Liver (tissue), 9 donors: ENCODE results near the gene SLC7A11. TPM values are rescaled to one million over a fixed set of nuclear protein-coding genes. Genes with fewer than 3 reads are reported as not detected.

Experiments used
- DNase-seq: peaks from one replicate; pipeline ENCODE4 v3.0.0-alpha.2; 2017; ENCODE audit warnings: low spot score
- H3K27ac ChIP-seq, 2 donors: one replicate each; pipeline ENCODE4 v1.7.0; 2013; ENCODE audit warnings: inconsistent platforms in 2 of 2, low read length in 2 of 2, control low read depth in 1 of 2, low read depth in 1 of 2, mild to moderate bottlenecking in 1 of 2
- H3K27me3 ChIP-seq, 4 donors: one replicate each; pipeline versions ENCODE4 v1.6.1 to v1.7.0; 2013; ENCODE audit warnings: low read length in 3 of 4, inconsistent platforms in 1 of 4, mild to moderate bottlenecking in 1 of 4, moderate library complexity in 1 of 4; ENCODE audit not compliant: control insufficient read depth in 4 of 4, insufficient read depth in 4 of 4
- H3K36me3 ChIP-seq, 4 donors: one replicate each; pipeline versions ENCODE4 v1.6.1 to v1.7.0; 2013; ENCODE audit warnings: low read length in 3 of 4, mild to moderate bottlenecking in 3 of 4, low read depth in 1 of 4, moderate library complexity in 1 of 4; ENCODE audit not compliant: control insufficient read depth in 4 of 4, insufficient read depth in 3 of 4
- H3K4me1 ChIP-seq, 4 donors: one replicate each; pipeline versions ENCODE4 v1.6.1 to v1.7.0; 2013; ENCODE audit warnings: low read length in 3 of 4, mild to moderate bottlenecking in 3 of 4, moderate library complexity in 1 of 4; ENCODE audit not compliant: control insufficient read depth in 4 of 4, insufficient read depth in 4 of 4
- H3K4me3 ChIP-seq, 3 donors: one replicate each; pipeline versions ENCODE4 v1.6.1 to v1.7.0; 2013; ENCODE audit warnings: low read length in 3 of 3, control low read depth in 1 of 3, low read depth in 1 of 3, mild to moderate bottlenecking in 1 of 3
- H3K9ac ChIP-seq, 2 donors: one replicate each; pipeline ENCODE4 v1.7.0; 2013; ENCODE audit warnings: low read length in 2 of 2, mild to moderate bottlenecking in 2 of 2, moderate library complexity in 2 of 2, control low read depth in 1 of 2, low read depth in 1 of 2
- H3K9me3 ChIP-seq, 4 donors: one replicate each; pipeline versions ENCODE4 v1.6.1 to v1.7.0; 2013; ENCODE audit warnings: low read length in 3 of 4; ENCODE audit not compliant: control insufficient read depth in 4 of 4
- EGR1 ChIP-seq, 2 donors: IDR thresholded peaks; 2 replicates each; pipeline ENCODE4 v1.6.1; 2016 to 2018; ENCODE audit warnings: antibody characterized with exemption in 2 of 2, low read depth in 2 of 2
- FOXA1 ChIP-seq: IDR thresholded peaks from 2 replicates; pipeline ENCODE4 v1.6.1; 2016; ENCODE audit warnings: antibody characterized with exemption
- FOXA2 ChIP-seq: IDR thresholded peaks from 2 replicates; pipeline ENCODE4 v1.6.1; 2016; ENCODE audit warnings: antibody characterized with exemption
- GABPA ChIP-seq, 2 donors: IDR thresholded peaks in 1 of 2; conservative IDR thresholded peaks in 1 of 2; 2 replicates each; pipeline ENCODE4 v1.6.1; 2016; ENCODE audit warnings: antibody characterized with exemption in 2 of 2, mild to moderate bottlenecking in 1 of 2, moderate library complexity in 1 of 2
- HNF4A ChIP-seq, 2 donors: conservative IDR thresholded peaks; 2 replicates each; pipeline ENCODE4 v1.6.1; 2016; ENCODE audit warnings: antibody characterized with exemption in 2 of 2, mild to moderate bottlenecking in 2 of 2
- HNF4G ChIP-seq: IDR thresholded peaks from 2 replicates; pipeline ENCODE4 v1.6.1; 2016; ENCODE audit warnings: antibody characterized with exemption
- JUND ChIP-seq, 2 donors: IDR thresholded peaks; 2 replicates each; pipeline ENCODE4 v1.6.1; 2016; ENCODE audit warnings: antibody characterized with exemption in 2 of 2
- NR2F2 ChIP-seq: IDR thresholded peaks from 2 replicates; pipeline ENCODE4 v1.6.1; 2016; ENCODE audit warnings: antibody characterized with exemption
- RAD21 ChIP-seq, 2 donors: IDR thresholded peaks; 2 replicates each; pipeline ENCODE4 v1.6.1; 2016; ENCODE audit warnings: antibody characterized with exemption in 2 of 2, mild to moderate bottlenecking in 2 of 2
- RXRA ChIP-seq, 2 donors: IDR thresholded peaks; 2 replicates each; pipeline ENCODE4 v1.6.1; 2017 to 2018; ENCODE audit warnings: antibody characterized with exemption in 2 of 2, mild to moderate bottlenecking in 1 of 2
- SP1 ChIP-seq: IDR thresholded peaks from 2 replicates; pipeline ENCODE4 v1.6.1; 2018; ENCODE audit warnings: antibody characterized with exemption, mild to moderate bottlenecking
- TAF1 ChIP-seq: conservative IDR thresholded peaks from 2 replicates; pipeline ENCODE4 v1.6.1; 2016; ENCODE audit warnings: antibody characterized with exemption, mild to moderate bottlenecking
- YY1 ChIP-seq: IDR thresholded peaks from 2 replicates; pipeline ENCODE4 v1.6.1; 2016; ENCODE audit warnings: antibody characterized with exemption, mild to moderate bottlenecking
- WGBS: extraction: QIAGEN DNeasy Blood & Tissue Kit; methylation state at CpG from one replicate; pipeline ENCODE4 v1.1.7; 2013; 5-methylcytosine and 5-hydroxymethylcytosine counted together
- polyA plus RNA-seq, 2 donors: library from polyadenylated mRNA; stranded (reverse) in 1 of 2; unstranded in 1 of 2; fragments of 200-250 nt in 1 of 2; fragments of >200 nt in 1 of 2; fragmentation: Nextera tagmentation in 1 of 2; extraction: Ambion mirVana in 1 of 2; gene quantifications; one replicate each; pipeline versions ENCODE4 v1.2.1 to v1.2.3, GENCODE V29; 2013 to 2015
- total RNA-seq, 2 donors: library from RNA; depleted of rRNA; stranded (reverse); fragments of >200 nt; gene quantifications; one replicate each; pipeline ENCODE4 v1.2.3, GENCODE V29; 2014
- TF ChIP-seq, protein P1 (sequence below): IDR thresholded peaks from 2 replicates; pipeline ENCODE4 v1.6.1; 2016; ENCODE audit warnings: antibody characterized with exemption
- TF ChIP-seq, protein P2 (sequence below): fragments of 150-350 bp; IDR thresholded peaks from 2 replicates; pipeline ENCODE4 v1.5.1; 2017; ENCODE audit warnings: improper control_type of control experiment, low read depth, low read length; ENCODE audit not compliant: missing input control
- TF ChIP-seq, protein P3 (sequence below): IDR thresholded peaks from 2 replicates; pipeline ENCODE4 v1.6.1; 2016; ENCODE audit warnings: antibody characterized with exemption
- TF ChIP-seq, protein P4 (sequence below): IDR thresholded peaks from 2 replicates; pipeline ENCODE4 v1.6.1; 2016; ENCODE audit warnings: antibody characterized with exemption
- TF ChIP-seq, protein P5 (sequence below): IDR thresholded peaks from 2 replicates; pipeline ENCODE4 v1.6.1; 2016; ENCODE audit warnings: antibody characterized with exemption, mild to moderate bottlenecking
- donor health status: healthy.
- donor health status: healthy.
- donor health status: healthy.
- donor health status: healthy.
- donor health status: healthy.

Gene SLC7A11
- total and polyA plus RNA-seq, 4 donors, result 0.02 to 1.9 (median 0.29) TPM

DNA sequence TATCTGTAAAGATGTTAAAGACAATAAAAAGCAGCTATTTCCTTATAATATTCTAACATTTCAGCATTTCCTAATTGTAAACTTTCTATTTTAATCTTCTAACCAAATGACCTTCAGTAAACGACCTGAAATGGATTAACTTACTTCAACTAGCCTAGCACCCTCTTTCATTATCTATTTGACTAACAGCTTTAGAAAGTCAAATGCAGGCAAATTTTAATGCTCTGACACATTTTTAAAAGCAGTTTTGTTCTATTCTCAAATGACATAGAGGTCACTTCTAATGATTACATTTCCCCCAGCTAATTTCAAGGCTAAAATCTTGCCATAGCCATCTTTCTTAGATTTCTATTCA lies 41.9 kb downstream of the SLC7A11 start:
- TF ChIP-seq GABPA (IDR thresholded peaks at IDR 0.05 in 1 of 2, conservative IDR thresholded peaks at IDR 0.05 in 1 of 2) (no peak), NR2F2 (no peak), HNF4A (conservative IDR thresholded peaks at IDR 0.05) (no peak), FOXA2 (no peak), SP1 (no peak), TAF1 (no peak), YY1 (no peak)
- TF ChIP-seq, protein P1, sequence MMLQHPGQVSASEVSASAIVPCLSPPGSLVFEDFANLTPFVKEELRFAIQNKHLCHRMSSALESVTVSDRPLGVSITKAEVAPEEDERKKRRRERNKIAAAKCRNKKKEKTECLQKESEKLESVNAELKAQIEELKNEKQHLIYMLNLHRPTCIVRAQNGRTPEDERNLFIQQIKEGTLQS, result no peak
- TF ChIP-seq, protein P2, sequence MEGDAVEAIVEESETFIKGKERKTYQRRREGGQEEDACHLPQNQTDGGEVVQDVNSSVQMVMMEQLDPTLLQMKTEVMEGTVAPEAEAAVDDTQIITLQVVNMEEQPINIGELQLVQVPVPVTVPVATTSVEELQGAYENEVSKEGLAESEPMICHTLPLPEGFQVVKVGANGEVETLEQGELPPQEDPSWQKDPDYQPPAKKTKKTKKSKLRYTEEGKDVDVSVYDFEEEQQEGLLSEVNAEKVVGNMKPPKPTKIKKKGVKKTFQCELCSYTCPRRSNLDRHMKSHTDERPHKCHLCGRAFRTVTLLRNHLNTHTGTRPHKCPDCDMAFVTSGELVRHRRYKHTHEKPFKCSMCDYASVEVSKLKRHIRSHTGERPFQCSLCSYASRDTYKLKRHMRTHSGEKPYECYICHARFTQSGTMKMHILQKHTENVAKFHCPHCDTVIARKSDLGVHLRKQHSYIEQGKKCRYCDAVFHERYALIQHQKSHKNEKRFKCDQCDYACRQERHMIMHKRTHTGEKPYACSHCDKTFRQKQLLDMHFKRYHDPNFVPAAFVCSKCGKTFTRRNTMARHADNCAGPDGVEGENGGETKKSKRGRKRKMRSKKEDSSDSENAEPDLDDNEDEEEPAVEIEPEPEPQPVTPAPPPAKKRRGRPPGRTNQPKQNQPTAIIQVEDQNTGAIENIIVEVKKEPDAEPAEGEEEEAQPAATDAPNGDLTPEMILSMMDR, result no peak
- TF ChIP-seq, protein P3, sequence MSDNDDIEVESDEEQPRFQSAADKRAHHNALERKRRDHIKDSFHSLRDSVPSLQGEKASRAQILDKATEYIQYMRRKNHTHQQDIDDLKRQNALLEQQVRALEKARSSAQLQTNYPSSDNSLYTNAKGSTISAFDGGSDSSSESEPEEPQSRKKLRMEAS, result no peak
- no peak for DNase-seq
- no peak overlapping the region for H3K4me3 ChIP-seq
- 30% methylated on average over 1 of the region's 1 CpG for WGBS
- no peaks in the 10 kb centered on the region for H3K27me3 ChIP-seq
- no peaks in the 10 kb centered on the region for H3K9me3 ChIP-seq
- no peak overlapping the region for H3K27ac ChIP-seq
- no peak overlapping the region for H3K9ac ChIP-seq
- peaks cover 0 to 3% (median under 1%) of the 10 kb centered on the region in 4 donors for H3K4me1 ChIP-seq
- no peaks in the 10 kb centered on the region for H3K36me3 ChIP-seq

DNA sequence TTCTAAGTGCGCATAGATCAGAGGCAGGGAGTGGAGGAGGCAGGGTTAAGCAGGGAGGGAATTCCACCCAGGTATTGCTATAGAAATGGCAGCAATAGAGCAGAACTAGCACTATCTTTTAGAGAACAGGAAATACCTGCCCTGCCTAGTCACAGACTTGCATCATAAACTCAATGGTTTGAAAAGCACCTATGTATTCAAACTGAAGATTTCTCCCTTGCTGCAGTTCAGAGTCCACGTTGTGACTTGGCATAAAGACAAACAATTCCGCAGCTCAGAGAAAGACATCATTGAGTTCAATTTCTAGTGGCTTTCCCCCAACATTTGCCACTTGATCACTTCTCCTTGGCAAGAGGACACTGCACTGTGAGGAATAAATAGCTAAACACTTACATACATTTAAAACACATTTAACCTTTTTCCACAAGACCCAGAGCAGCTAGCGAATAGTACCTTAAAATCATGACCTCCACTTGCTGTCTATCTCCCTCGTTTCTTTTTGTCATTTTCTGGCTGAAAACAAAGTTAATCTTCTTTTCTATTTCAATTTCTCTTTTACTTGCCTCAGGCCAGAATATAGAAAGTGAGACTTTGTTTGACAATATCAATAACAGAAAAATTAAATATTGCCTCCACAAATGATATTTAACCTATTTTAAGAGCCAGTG lies 42.4 kb downstream of the SLC7A11 start:
- H3K4me3 ChIP-seq, result no peak overlapping the region
- H3K9ac ChIP-seq, result no peak overlapping the region
- no peak for DNase-seq
- no peaks in the 10 kb centered on the region for H3K27me3 ChIP-seq
- TF ChIP-seq RXRA (IDR thresholded peaks at IDR 0.05) (peak; percentile 12 to 25), GABPA (IDR thresholded peaks at IDR 0.05 in 1 of 2, conservative IDR thresholded peaks at IDR 0.05 in 1 of 2) (peak in 1 of 2 donors; percentile 19), SP1 (peak; percentile 68), FOXA1 (no peak), TAF1 (no peak), HNF4A (conservative IDR thresholded peaks at IDR 0.05) (peak; percentile 66 to 85), EGR1 (IDR thresholded peaks at IDR 0.05; ENCODE audit: low read depth in 2 of 2) (no peak), NR2F2 (no peak), RAD21 (IDR thresholded peaks at IDR 0.05) (peak in 1 of 2 donors; percentile 3), JUND (IDR thresholded peaks at IDR 0.05) (peak in 1 of 2 donors; percentile 34), HNF4G (peak; percentile 74), FOXA2 (no peak), YY1 (no peak)
- TF ChIP-seq, protein P4, sequence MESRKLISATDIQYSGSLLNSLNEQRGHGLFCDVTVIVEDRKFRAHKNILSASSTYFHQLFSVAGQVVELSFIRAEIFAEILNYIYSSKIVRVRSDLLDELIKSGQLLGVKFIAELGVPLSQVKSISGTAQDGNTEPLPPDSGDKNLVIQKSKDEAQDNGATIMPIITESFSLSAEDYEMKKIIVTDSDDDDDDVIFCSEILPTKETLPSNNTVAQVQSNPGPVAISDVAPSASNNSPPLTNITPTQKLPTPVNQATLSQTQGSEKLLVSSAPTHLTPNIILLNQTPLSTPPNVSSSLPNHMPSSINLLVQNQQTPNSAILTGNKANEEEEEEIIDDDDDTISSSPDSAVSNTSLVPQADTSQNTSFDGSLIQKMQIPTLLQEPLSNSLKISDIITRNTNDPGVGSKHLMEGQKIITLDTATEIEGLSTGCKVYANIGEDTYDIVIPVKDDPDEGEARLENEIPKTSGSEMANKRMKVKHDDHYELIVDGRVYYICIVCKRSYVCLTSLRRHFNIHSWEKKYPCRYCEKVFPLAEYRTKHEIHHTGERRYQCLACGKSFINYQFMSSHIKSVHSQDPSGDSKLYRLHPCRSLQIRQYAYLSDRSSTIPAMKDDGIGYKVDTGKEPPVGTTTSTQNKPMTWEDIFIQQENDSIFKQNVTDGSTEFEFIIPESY, result no peak
- TF ChIP-seq, protein P5, sequence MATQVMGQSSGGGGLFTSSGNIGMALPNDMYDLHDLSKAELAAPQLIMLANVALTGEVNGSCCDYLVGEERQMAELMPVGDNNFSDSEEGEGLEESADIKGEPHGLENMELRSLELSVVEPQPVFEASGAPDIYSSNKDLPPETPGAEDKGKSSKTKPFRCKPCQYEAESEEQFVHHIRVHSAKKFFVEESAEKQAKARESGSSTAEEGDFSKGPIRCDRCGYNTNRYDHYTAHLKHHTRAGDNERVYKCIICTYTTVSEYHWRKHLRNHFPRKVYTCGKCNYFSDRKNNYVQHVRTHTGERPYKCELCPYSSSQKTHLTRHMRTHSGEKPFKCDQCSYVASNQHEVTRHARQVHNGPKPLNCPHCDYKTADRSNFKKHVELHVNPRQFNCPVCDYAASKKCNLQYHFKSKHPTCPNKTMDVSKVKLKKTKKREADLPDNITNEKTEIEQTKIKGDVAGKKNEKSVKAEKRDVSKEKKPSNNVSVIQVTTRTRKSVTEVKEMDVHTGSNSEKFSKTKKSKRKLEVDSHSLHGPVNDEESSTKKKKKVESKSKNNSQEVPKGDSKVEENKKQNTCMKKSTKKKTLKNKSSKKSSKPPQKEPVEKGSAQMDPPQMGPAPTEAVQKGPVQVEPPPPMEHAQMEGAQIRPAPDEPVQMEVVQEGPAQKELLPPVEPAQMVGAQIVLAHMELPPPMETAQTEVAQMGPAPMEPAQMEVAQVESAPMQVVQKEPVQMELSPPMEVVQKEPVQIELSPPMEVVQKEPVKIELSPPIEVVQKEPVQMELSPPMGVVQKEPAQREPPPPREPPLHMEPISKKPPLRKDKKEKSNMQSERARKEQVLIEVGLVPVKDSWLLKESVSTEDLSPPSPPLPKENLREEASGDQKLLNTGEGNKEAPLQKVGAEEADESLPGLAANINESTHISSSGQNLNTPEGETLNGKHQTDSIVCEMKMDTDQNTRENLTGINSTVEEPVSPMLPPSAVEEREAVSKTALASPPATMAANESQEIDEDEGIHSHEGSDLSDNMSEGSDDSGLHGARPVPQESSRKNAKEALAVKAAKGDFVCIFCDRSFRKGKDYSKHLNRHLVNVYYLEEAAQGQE, result no peak
- TF ChIP-seq, protein P1, result peak; percentile 50
- TF ChIP-seq, protein P2, result no peak
- TF ChIP-seq, protein P3, result no peak
- H3K36me3 ChIP-seq, result no peaks in the 10 kb centered on the region
- H3K9me3 ChIP-seq, result no peaks in the 10 kb centered on the region
- H3K27ac ChIP-seq, result no peak overlapping the region
- peaks cover 0 to 3% (median under 1%) of the 10 kb centered on the region in 4 donors for H3K4me1 ChIP-seq
- WGBS, result 40% methylated on average over 5 of the region's 5 CpGs
